Measurements from ENCODE around the gene AQP12B.
A peak's percentile ranks its signal among the peaks of the same experiment; 100 is the strongest.
"Not testable (repeated sequence)": the region's sequence is repeated elsewhere in the genome, so short reads cannot be mapped to it uniquely, and the experiment has no call there.

Gene AQP12B

GRCh38 chr2:240711296-240711695, 28.6 kb upstream of the AQP12B start:
- no peaks in the 10 kb centered on the region for H3K4me1 Mint-ChIP-seq
- H3K9me3 Mint-ChIP-seq: no peaks in the 10 kb centered on the region
- no peaks in the 10 kb centered on the region for H3K36me3 Mint-ChIP-seq
- no peak overlapping the region for H3K4me3 Mint-ChIP-seq
- H3K27ac Mint-ChIP-seq: no peak overlapping the region
- DNase-seq (ENCODE audit: low spot score in 2 of 2) (no peak), ATAC-seq (no peak)

GRCh38 chr2:240708457-240708856, 25.8 kb upstream of the AQP12B start:
- Mint-ChIP-seq H3K9me3 (no peaks in the 10 kb centered on the region), H3K4me1 (peaks cover 13% of the 10 kb centered on the region), H3K27ac (no peak overlapping the region), H3K36me3 (peaks cover 5% of the 10 kb centered on the region), H3K4me3 (no peak overlapping the region)
- no peak for DNase-seq (ENCODE audit: low spot score in 2 of 2)
- no peak for ATAC-seq

GRCh38 chr2:240707821-240708220, 25.1 kb upstream of the AQP12B start:
- H3K36me3 Mint-ChIP-seq: peaks cover 5% of the 10 kb centered on the region
- peaks cover 13% of the 10 kb centered on the region for H3K4me1 Mint-ChIP-seq
- no peaks in the 10 kb centered on the region for H3K9me3 Mint-ChIP-seq
- H3K27ac Mint-ChIP-seq: no peak overlapping the region
- no peak for ATAC-seq
- no peak overlapping the region for H3K4me3 Mint-ChIP-seq
- no peak for DNase-seq (ENCODE audit: low spot score in 2 of 2)

- Mint-ChIP-seq H3K27ac (no peak overlapping the region), H3K4me3 (no peak overlapping the region), H3K36me3 (peaks cover 5% of the 10 kb centered on the region), H3K4me1 (peaks cover 13% of the 10 kb centered on the region), H3K9me3 (no peaks in the 10 kb centered on the region)
- DNase-seq (ENCODE audit: low spot score in 2 of 2) (no peak), ATAC-seq (no peak)
Observed at GRCh38 chr2:240707043-240707756, 24.5 kb upstream of the AQP12B start.

GRCh38 chr2:240705204-240705791, 22.6 kb upstream of the AQP12B start:
- Mint-ChIP-seq H3K36me3 (peaks cover 5% of the 10 kb centered on the region), H3K9me3 (no peaks in the 10 kb centered on the region), H3K4me1 (peaks cover 13% of the 10 kb centered on the region), H3K4me3 (peak overlapping the region; percentile 51), H3K27ac (peak overlapping the region; percentile 42)
- ATAC-seq (no peak), DNase-seq (ENCODE audit: low spot score in 2 of 2) (no peak)

- Mint-ChIP-seq H3K9me3 (no peaks in the 10 kb centered on the region), H3K4me3 (peak overlapping the region; percentile 51), H3K27ac (peak overlapping the region; percentile 42), H3K36me3 (peaks cover 5% of the 10 kb centered on the region), H3K4me1 (peaks cover 13% of the 10 kb centered on the region)
- ATAC-seq: peak; percentile 59
- DNase-seq (ENCODE audit: low spot score in 2 of 2): no peak
Observed at GRCh38 chr2:240704651-240705050, 22.0 kb upstream of the AQP12B start.

GRCh38 chr2:240703417-240704341, 21.0 kb upstream of the AQP12B start:
- no peak overlapping the region for H3K27ac Mint-ChIP-seq
- H3K4me3 Mint-ChIP-seq: no peak overlapping the region
- no peaks in the 10 kb centered on the region for H3K9me3 Mint-ChIP-seq
- peaks cover 5% of the 10 kb centered on the region for H3K36me3 Mint-ChIP-seq
- peaks cover 13% of the 10 kb centered on the region for H3K4me1 Mint-ChIP-seq
- DNase-seq (ENCODE audit: low spot score in 2 of 2) (no peak), ATAC-seq (peak; percentile 15)

- H3K9me3 Mint-ChIP-seq: no peaks in the 10 kb centered on the region
- no peak overlapping the region for H3K27ac Mint-ChIP-seq
- H3K36me3 Mint-ChIP-seq: peaks cover 5% of the 10 kb centered on the region
- ATAC-seq (no peak), DNase-seq (ENCODE audit: low spot score in 2 of 2) (no peak)
- H3K4me3 Mint-ChIP-seq: no peak overlapping the region
- H3K4me1 Mint-ChIP-seq: peaks cover 13% of the 10 kb centered on the region
Observed at GRCh38 chr2:240702640-240703011, 19.9 kb upstream of the AQP12B start.

GRCh38 chr2:240701736-240702639, 19.3 kb upstream of the AQP12B start:
- Mint-ChIP-seq H3K27ac (no peak overlapping the region), H3K4me3 (no peak overlapping the region), H3K4me1 (peaks cover 13% of the 10 kb centered on the region), H3K9me3 (no peaks in the 10 kb centered on the region), H3K36me3 (peaks cover 5% of the 10 kb centered on the region)
- DNase-seq (ENCODE audit: low spot score in 2 of 2) (no peak), ATAC-seq (no peak)

GRCh38 chr2:240701091-240701735, 18.5 kb upstream of the AQP12B start:
- Mint-ChIP-seq H3K4me3 (no peak overlapping the region), H3K36me3 (peaks cover 5% of the 10 kb centered on the region), H3K9me3 (no peaks in the 10 kb centered on the region), H3K4me1 (peaks cover 13% of the 10 kb centered on the region), H3K27ac (no peak overlapping the region)
- no peak for DNase-seq (ENCODE audit: low spot score in 2 of 2)
- no peak for ATAC-seq

GRCh38 chr2:240700616-240701015, 17.9 kb upstream of the AQP12B start:
- not testable (repeated sequence) for H3K27ac Mint-ChIP-seq; DNase-seq (ENCODE audit: low spot score in 2 of 2); H3K9me3 Mint-ChIP-seq; H3K36me3 Mint-ChIP-seq; ATAC-seq; H3K4me3 Mint-ChIP-seq
- peaks cover 12% of the 10 kb centered on the region for H3K4me1 Mint-ChIP-seq

GRCh38 chr2:240699835-240700234, 17.1 kb upstream of the AQP12B start:
- H3K36me3 Mint-ChIP-seq; H3K27ac Mint-ChIP-seq; H3K9me3 Mint-ChIP-seq; ATAC-seq; H3K4me3 Mint-ChIP-seq; H3K4me1 Mint-ChIP-seq; DNase-seq (ENCODE audit: low spot score in 2 of 2): not testable (repeated sequence)

GRCh38 chr2:240698852-240699561, 16.3 kb upstream of the AQP12B start:
- H3K9me3 Mint-ChIP-seq; H3K4me3 Mint-ChIP-seq; H3K27ac Mint-ChIP-seq; DNase-seq (ENCODE audit: low spot score in 2 of 2); H3K4me1 Mint-ChIP-seq; H3K36me3 Mint-ChIP-seq; ATAC-seq: not testable (repeated sequence)

- not testable (repeated sequence) for H3K9me3 Mint-ChIP-seq; H3K36me3 Mint-ChIP-seq; DNase-seq (ENCODE audit: low spot score in 2 of 2); H3K27ac Mint-ChIP-seq; H3K4me1 Mint-ChIP-seq; ATAC-seq; H3K4me3 Mint-ChIP-seq
Observed at GRCh38 chr2:240696469-240696868, 13.8 kb upstream of the AQP12B start.

Measured in stimulated activated effector memory CD8-positive, alpha-beta T cell treated with anti-CD3 and anti-CD28 coated beads, Interleukin-12 subunit alpha, Interleukin-12 subunit beta, amount 100 ng/mL, for 72 hours (primary cell).